ENCODE data around the gene UACA. TPM values are rescaled to one million over a fixed set of nuclear protein-coding genes. Genes with fewer than 3 reads are reported as not detected.
"Not testable (repeated sequence)": the region's sequence is repeated elsewhere in the genome, so short reads cannot be mapped to it uniquely, and the experiment has no call there.

The UACA gene
- total RNA-seq, 1 donor from 2014 or later: 62.2 TPM

GRCh38 chr15:70629735-70630273 is 133.6 kb downstream of the UACA start:
- no peak for DNase-seq (ENCODE audit: low spot score)

- no peak for DNase-seq (ENCODE audit: low spot score)
Measured at GRCh38 chr15:70628549-70628896, 134.8 kb downstream of the UACA start.

GRCh38 chr15:70627734-70628548 is 135.4 kb downstream of the UACA start:
- no peak for DNase-seq (ENCODE audit: low spot score)

GRCh38 chr15:70627322-70627721 is 136.0 kb downstream of the UACA start:
- DNase-seq (ENCODE audit: low spot score): no peak

GRCh38 chr15:70625438-70625837 is 137.9 kb downstream of the UACA start:
- no peak for DNase-seq (ENCODE audit: low spot score)

- DNase-seq (ENCODE audit: low spot score): no peak
Measured at GRCh38 chr15:70625011-70625410, 138.3 kb downstream of the UACA start.

GRCh38 chr15:70618929-70619328 is 144.4 kb downstream of the UACA start:
- no peak for DNase-seq (ENCODE audit: low spot score)

GRCh38 chr15:70617911-70618287 is 145.5 kb downstream of the UACA start:
- no peak for DNase-seq (ENCODE audit: low spot score)

- no peak for DNase-seq (ENCODE audit: low spot score)
Measured at GRCh38 chr15:70617076-70617910, 146.1 kb downstream of the UACA start.

GRCh38 chr15:70616311-70616756 is 147.0 kb downstream of the UACA start:
- not testable (repeated sequence) for DNase-seq (ENCODE audit: low spot score)

GRCh38 chr15:70615435-70616310 is 147.7 kb downstream of the UACA start:
- DNase-seq (ENCODE audit: low spot score): no peak

GRCh38 chr15:70614221-70614620 is 149.1 kb downstream of the UACA start:
- DNase-seq (ENCODE audit: low spot score): no peak

- no peak for DNase-seq (ENCODE audit: low spot score)
Measured at GRCh38 chr15:70613271-70613670, 150.1 kb downstream of the UACA start.

GRCh38 chr15:70611286-70611685 is 152.1 kb downstream of the UACA start:
- no peak for DNase-seq (ENCODE audit: low spot score)

GRCh38 chr15:70610541-70610940 is 152.8 kb downstream of the UACA start:
- DNase-seq (ENCODE audit: low spot score): no peak

GRCh38 chr15:70609889-70610288 is 153.5 kb downstream of the UACA start:
- DNase-seq (ENCODE audit: low spot score): no peak

GRCh38 chr15:70608144-70608543 is 155.2 kb downstream of the UACA start:
- DNase-seq (ENCODE audit: low spot score): peak; percentile 23

- peak; percentile 68 for DNase-seq (ENCODE audit: low spot score)
Measured at GRCh38 chr15:70605606-70606410, 157.6 kb downstream of the UACA start.

- DNase-seq (ENCODE audit: low spot score): no peak
Measured at GRCh38 chr15:70604666-70605315, 158.6 kb downstream of the UACA start.
